H1 (cell line): ENCODE measurements around the gene FOXO6. TPM values are rescaled to one million over a fixed set of nuclear protein-coding genes. Genes with fewer than 3 reads are reported as not detected.

Experiments
- CTCF ChIA-PET: fragments of 300-600 bp; sonication (Branson Sonifier 250); formaldehyde crosslinking; loops from one replicate; lab custom pipeline; 2021; ENCODE audit not compliant: partially characterized antibody; lab: Charles Lee
- POLR2A ChIA-PET: fragments of 300-600 bp; sonication (Branson Sonifier 250); formaldehyde crosslinking; loops from one replicate; lab custom pipeline; 2021; ENCODE audit warnings: inconsistent platforms; ENCODE audit not compliant: partially characterized antibody; lab: Charles Lee
- DNase-seq, 2 experiments: peaks; one replicate each; pipeline versions ENCODE4 v3.0.0 to v3.0.0-alpha.2; 2010 to 2022; ENCODE audit warnings: low spot score in 2 of 2, low read depth in 1 of 2, mixed read lengths in 1 of 2
- FAIRE-seq: peaks from 2 replicates; lab custom pipeline; 2011; peaks lifted over from hg19 to GRCh38; lab: Jason Lieb, UNC
- H2AFZ ChIP-seq: 2 replicates; pipeline ENCODE4 v1.8.1; 2012; ENCODE audit warnings: low read length, inconsistent platforms
- H2AK5ac ChIP-seq: 2 replicates; pipeline ENCODE4 v1.6.1; 2013; ENCODE audit warnings: low read depth, low read length
- H2BK120ac ChIP-seq: replicated peaks from 2 replicates; pipeline ENCODE3; 2013; ENCODE audit warnings: low read depth, low read length, inconsistent platforms
- H2BK12ac ChIP-seq: 2 replicates; pipeline ENCODE4 v1.6.1; 2013; ENCODE audit warnings: low read depth, low read length
- H2BK15ac ChIP-seq: 2 replicates; pipeline ENCODE4 v1.6.1; 2013; ENCODE audit warnings: low read length
- H2BK20ac ChIP-seq: 2 replicates; pipeline ENCODE4 v1.6.1; 2013; ENCODE audit warnings: low read length
- H2BK5ac ChIP-seq: 2 replicates; pipeline ENCODE4 v1.6.1; 2013; ENCODE audit warnings: low read depth, low read length
- H3K14ac ChIP-seq: 2 replicates; pipeline ENCODE4 v1.6.1; 2013; ENCODE audit warnings: inconsistent platforms; ENCODE audit not compliant: insufficient read length
- H3K18ac ChIP-seq: 2 replicates; pipeline ENCODE4 v1.6.1; 2013; ENCODE audit warnings: low read length; ENCODE audit errors: extremely low read depth
- H3K23ac ChIP-seq: 2 replicates; pipeline ENCODE4 v1.6.1; 2013; ENCODE audit warnings: inconsistent platforms; ENCODE audit not compliant: insufficient read length
- H3K23me2 ChIP-seq: 2 replicates; pipeline ENCODE4 v1.6.1; 2013; ENCODE audit warnings: low read depth, low read length
- H3K27ac ChIP-seq: 2 replicates; pipeline ENCODE4 v1.6.1; 2011; ENCODE audit warnings: low read depth, low read length, inconsistent platforms
- H3K27me3 ChIP-seq, 4 experiments: replicated peaks in 1 of 4; 1 replicate in 1 of 4; 2 replicates in 3 of 4; pipeline versions ENCODE4 v1.6.1 to v1.8.1; 2011 to 2013; ENCODE audit warnings: low read length in 3 of 4, mild to moderate bottlenecking in 3 of 4, inconsistent platforms in 2 of 4, mixed read lengths in 2 of 4, moderate library complexity in 1 of 4; ENCODE audit not compliant: control insufficient read depth in 3 of 4, insufficient read depth in 3 of 4; ENCODE audit errors: extremely low read depth in 1 of 4
- H3K36me3 ChIP-seq, 4 experiments: 2 replicates each; pipeline versions ENCODE4 v1.6.1 to v1.8.1; 2011 to 2013; ENCODE audit warnings: mild to moderate bottlenecking in 4 of 4, low read length in 3 of 4, moderate library complexity in 2 of 4, control low read depth in 1 of 4, inconsistent platforms in 1 of 4; ENCODE audit not compliant: insufficient read depth in 4 of 4, control insufficient read depth in 2 of 4
- H3K4ac ChIP-seq: replicated peaks from 2 replicates; pipeline ENCODE3; 2013; ENCODE audit warnings: low read length, low read depth, mixed read lengths, inconsistent platforms; ENCODE audit not compliant: insufficient read length
- H3K4me1 ChIP-seq, 4 experiments: replicated peaks in 1 of 4; 1 replicate in 1 of 4; 2 replicates in 3 of 4; pipeline versions ENCODE4 v1.6.1 to v1.8.1; 2011 to 2013; ENCODE audit warnings: low read length in 3 of 4, inconsistent platforms in 2 of 4, mixed read lengths in 1 of 4; ENCODE audit not compliant: insufficient read depth in 4 of 4, control insufficient read depth in 3 of 4
- H3K4me2 ChIP-seq, 2 experiments: 2 replicates each; pipeline versions ENCODE4 v1.6.1 to v1.8.1; 2011 to 2013; ENCODE audit warnings: low read depth in 2 of 2, low read length in 2 of 2, control low read depth in 1 of 2, inconsistent platforms in 1 of 2, mild to moderate bottlenecking in 1 of 2; ENCODE audit not compliant: insufficient read depth in 1 of 2
- H3K4me3 ChIP-seq, 4 experiments: fragments of 200-600, 300-600 bp in 1 of 4; sonication (generic), shearing (Covaris generic), sonication (Bioruptor Twin) in 1 of 4; 2 replicates each; pipeline versions ENCODE4 v1.5.1 to v1.8.1; 2011 to 2016; ENCODE audit warnings: low read length in 4 of 4, low read depth in 3 of 4, control low read depth in 2 of 4, inconsistent platforms in 2 of 4, mild to moderate bottlenecking in 2 of 4, mixed read lengths in 1 of 4, moderate library complexity in 1 of 4; ENCODE audit not compliant: insufficient read depth in 2 of 4; ENCODE audit errors: extremely low read depth in 1 of 4
- H3K56ac ChIP-seq: replicated peaks from 2 replicates; pipeline ENCODE3; 2013; ENCODE audit warnings: low read depth, mild to moderate bottlenecking, mixed read lengths, low read length, inconsistent platforms; ENCODE audit not compliant: insufficient read length
- H3K79me1 ChIP-seq: 2 replicates; pipeline ENCODE4 v1.6.1; 2013; ENCODE audit warnings: low read depth, low read length, control low read depth
- H3K79me2 ChIP-seq, 2 experiments: 2 replicates each; pipeline versions ENCODE4 v1.6.1 to v1.8.1; 2012 to 2013; ENCODE audit warnings: low read length in 2 of 2, mild to moderate bottlenecking in 2 of 2, inconsistent platforms in 1 of 2; ENCODE audit not compliant: insufficient read depth in 2 of 2, control insufficient read depth in 1 of 2
- H3K9ac ChIP-seq, 4 experiments: replicated peaks in 1 of 4; 1 replicate in 1 of 4; 2 replicates in 3 of 4; pipeline versions ENCODE4 v1.6.1 to v1.8.1; 2011 to 2013; ENCODE audit warnings: low read depth in 3 of 4, low read length in 3 of 4, control low read depth in 2 of 4, mild to moderate bottlenecking in 2 of 4, moderate library complexity in 2 of 4, inconsistent platforms in 1 of 4; ENCODE audit errors: extremely low read depth in 1 of 4
- H3K9me3 ChIP-seq, 2 experiments: 2 replicates each; pipeline versions ENCODE4 v1.6.1 to v1.8.1; 2012 to 2013; ENCODE audit warnings: mild to moderate bottlenecking in 2 of 2, moderate library complexity in 2 of 2, control low read depth in 1 of 2, inconsistent platforms in 1 of 2, low read depth in 1 of 2, low read length in 1 of 2, mixed read lengths in 1 of 2; ENCODE audit not compliant: insufficient read depth in 2 of 2
- H4K20me1 ChIP-seq, 2 experiments: replicated peaks in 1 of 2; 2 replicates each; pipeline versions ENCODE3 to v1.8.1; 2011 to 2013; ENCODE audit warnings: inconsistent platforms in 2 of 2, low read length in 2 of 2, mild to moderate bottlenecking in 1 of 2; ENCODE audit not compliant: insufficient read depth in 2 of 2, control insufficient read depth in 1 of 2
- H4K5ac ChIP-seq: 2 replicates; pipeline ENCODE4 v1.6.1; 2013; ENCODE audit warnings: low read length, low read depth, mixed read lengths, inconsistent platforms; ENCODE audit not compliant: insufficient read length
- H4K8ac ChIP-seq: 2 replicates; pipeline ENCODE4 v1.8.0; 2013; ENCODE audit warnings: mild to moderate bottlenecking, moderate library complexity, low read length, inconsistent platforms; ENCODE audit not compliant: insufficient read depth; ENCODE audit errors: extremely low read depth
- H4K91ac ChIP-seq: replicated peaks from 2 replicates; pipeline ENCODE3; 2013; ENCODE audit warnings: low read length, mixed read lengths, inconsistent platforms; ENCODE audit not compliant: insufficient read length
- BACH1 ChIP-seq: IDR thresholded peaks from 2 replicates; pipeline ENCODE4 v1.6.1; 2012; ENCODE audit warnings: low read length, improper control_type of control experiment
- CTBP2 ChIP-seq: IDR thresholded peaks from 2 replicates; pipeline ENCODE4 v1.7.0; 2011; ENCODE audit warnings: borderline replicate concordance, mild to moderate bottlenecking, moderate library complexity, mixed read lengths, low read length; ENCODE audit not compliant: insufficient read depth, insufficient read length
- GABPA ChIP-seq: IDR thresholded peaks from 2 replicates; pipeline ENCODE4 v1.6.1; 2011; ENCODE audit warnings: mild to moderate bottlenecking, low read length, moderate library complexity, borderline replicate concordance; ENCODE audit not compliant: insufficient read depth
- KDM4A ChIP-seq: IDR thresholded peaks from one replicate; pipeline ENCODE4 v1.7.1; 2012; ENCODE audit warnings: low read depth, mild to moderate bottlenecking, moderate library complexity, low read length, inconsistent platforms; ENCODE audit not compliant: severe bottlenecking
- WGBS, 2 experiments: shearing (Covaris generic) in 1 of 2; methylation state at CpG; one replicate each; pipeline versions ENCODE4 v1.1.6 to v1.1.7; 2013 to 2015; ENCODE audit warnings: low lambda C conversion rate in 2 of 2, mixed read lengths in 2 of 2, inconsistent platforms in 1 of 2, low coverage in 1 of 2, missing lambda C conversion rate in 1 of 2; ENCODE audit not compliant: insufficient replicate concordance in 2 of 2, insufficient coverage in 1 of 2, insufficient read length in 1 of 2; ENCODE audit errors: extremely low coverage in 1 of 2, missing lambda C conversion rate in 1 of 2; 5-methylcytosine and 5-hydroxymethylcytosine counted together
- polyA plus RNA-seq, 7 experiments: library from polyadenylated mRNA; depleted of rRNA in 3 of 7; stranded (reverse) in 5 of 7; unstranded in 2 of 7; fragments of >200 nt in 5 of 7; fragments of 200-250 nt in 2 of 7; gene quantifications; 1 replicate in 5 of 7; 2 replicates in 1 of 7; 4 replicates in 1 of 7; pipeline versions ENCODE4 v1.2.1 to v1.2.3, GENCODE V29; 2011 to 2013; ENCODE audit warnings: missing spikeins in 2 of 7, mixed read lengths in 2 of 7
- total RNA-seq: library from RNA; stranded (reverse); fragmentation: NEBNext Ultra II Directional; extraction: Animal tissue kit (Norgen Biotek cat#: 25700); gene quantifications from 2 replicates; pipeline ENCODE4 v1.2.1, GENCODE V29; 2021
- TF ChIP-seq, protein P1 (sequence below): IDR thresholded peaks from 2 replicates; pipeline ENCODE4 v1.6.1; 2011; ENCODE audit warnings: low read length, improper control_type of control experiment

The FOXO6 gene
- total and polyA plus RNA-seq, 2 of the 8 experiments (the other 6 are each of a cell fraction or from before 2014, with no cell fraction given) = 0.59 to 3.0 TPM

DNA sequence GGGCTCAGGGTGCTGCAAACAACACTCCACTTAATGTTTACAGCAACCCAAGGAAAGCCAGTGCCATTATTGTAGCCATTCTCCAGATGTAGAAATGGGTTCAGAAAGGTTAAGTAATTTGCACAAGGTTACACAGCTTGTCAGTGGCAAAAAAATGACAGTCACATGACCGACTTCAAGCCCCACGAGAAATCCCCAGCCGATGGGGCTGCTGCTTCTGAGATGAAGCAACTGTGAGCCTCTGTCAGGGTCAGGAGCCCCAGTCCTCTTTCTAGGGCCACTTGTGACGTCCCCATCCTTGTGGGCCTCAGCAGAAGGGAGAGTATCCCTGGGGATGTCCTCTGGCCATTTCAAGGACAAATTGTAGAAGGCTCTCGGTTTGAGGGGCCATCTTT is 68.4 kb downstream of the FOXO6 start:
- FAIRE-seq (no peak), DNase-seq (no peak)
- no peaks in the 10 kb centered on the region for H3K27me3 ChIP-seq
- no peak overlapping the region for H3K27ac ChIP-seq
- no peak overlapping the region for H3K9ac ChIP-seq
- H3K4me2 ChIP-seq = no peak overlapping the region
- H3K79me2 ChIP-seq = peaks cover 0 to 2% of the 10 kb centered on the region in 2 experiments; a peak in 1 of 4 replicates
- H4K8ac ChIP-seq = peak overlapping the region; percentile 29; the same call in 1 of the 2 replicates
- no peaks in the 10 kb centered on the region for H3K9me3 ChIP-seq
- ChIA-PET POLR2A (interaction anchor here (0.9 kb wide), 1 partner anchor 108 kb away, joined by 3 read pairs; no protein-coding TSS in a partner anchor), CTCF (interaction anchor here (0.6 to 16.2 kb wide), 9 partner anchors 12 to 159 kb away, joined by 3 to 420 read pairs (median 46); partner anchors contain the start of gene FOXO6)
- WGBS, 2 experiments = 85% methylated on average over 5 of the region's 5 CpGs; no CpG with 5 or more reads in 1 of the 2 experiments
- no peak overlapping the region for H3K14ac ChIP-seq
- H2AFZ ChIP-seq = no peak overlapping the region
- no peak overlapping the region for H4K5ac ChIP-seq
- H3K4me3 ChIP-seq = no peak overlapping the region
- no peak overlapping the region for H2BK5ac ChIP-seq
- no peak overlapping the region for H3K18ac ChIP-seq
- no peak overlapping the region for H2BK12ac ChIP-seq
- TF ChIP-seq, protein P1, sequence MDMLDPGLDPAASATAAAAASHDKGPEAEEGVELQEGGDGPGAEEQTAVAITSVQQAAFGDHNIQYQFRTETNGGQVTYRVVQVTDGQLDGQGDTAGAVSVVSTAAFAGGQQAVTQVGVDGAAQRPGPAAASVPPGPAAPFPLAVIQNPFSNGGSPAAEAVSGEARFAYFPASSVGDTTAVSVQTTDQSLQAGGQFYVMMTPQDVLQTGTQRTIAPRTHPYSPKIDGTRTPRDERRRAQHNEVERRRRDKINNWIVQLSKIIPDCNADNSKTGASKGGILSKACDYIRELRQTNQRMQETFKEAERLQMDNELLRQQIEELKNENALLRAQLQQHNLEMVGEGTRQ = no peak
- no peak for TF ChIP-seq CTBP2
- no peak for TF ChIP-seq GABPA
- no peak for TF ChIP-seq BACH1
- no peak for TF ChIP-seq KDM4A
- H4K20me1 ChIP-seq = peaks cover 0 to 8% of the 10 kb centered on the region in 2 experiments
- no peaks in the 10 kb centered on the region; the same call in 1 of the 2 replicates for H3K79me1 ChIP-seq
- no peak overlapping the region for H2AK5ac ChIP-seq
- no peak overlapping the region for H3K23ac ChIP-seq
- no peak overlapping the region for H2BK15ac ChIP-seq
- H3K36me3 ChIP-seq = no peaks in the 10 kb centered on the region; a peak in 1 of 8 replicates
- no peak overlapping the region for H3K56ac ChIP-seq
- no peak overlapping the region for H2BK120ac ChIP-seq
- H3K4ac ChIP-seq = no peak overlapping the region
- H3K4me1 ChIP-seq = peaks cover 0 to 5% (median 3%) of the 10 kb centered on the region in 4 experiments; a peak in 4 of 7 replicates
- peaks cover 7% of the 10 kb centered on the region; the same call in 1 of the 2 replicates for H3K23me2 ChIP-seq
- no peak overlapping the region for H2BK20ac ChIP-seq
- H4K91ac ChIP-seq = no peak overlapping the region
